K562 treated with DMSO at 1 percent for 48 hours (cell line): ENCODE measurements around the gene CST9. TPM values are rescaled to one million over a fixed set of nuclear protein-coding genes. Genes with fewer than 3 reads are reported as not detected.

Source experiments
- total RNA-seq: library from RNA; unstranded; fragments of 300-600 nt; gene quantifications from 2 replicates; pipeline ENCODE4 v1.2.3, GENCODE V29; 2022; ENCODE audit warnings: low replicate concordance; ENCODE audit errors: extremely low read depth

The CST9 gene, protein sequence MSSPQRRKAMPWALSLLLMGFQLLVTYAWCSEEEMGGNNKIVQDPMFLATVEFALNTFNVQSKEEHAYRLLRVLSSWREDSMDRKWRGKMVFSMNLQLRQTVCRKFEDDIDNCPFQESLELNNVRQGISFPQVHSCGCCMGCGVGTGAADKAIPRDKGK
- not detected in 2 replicates for total RNA-seq

DNA sequence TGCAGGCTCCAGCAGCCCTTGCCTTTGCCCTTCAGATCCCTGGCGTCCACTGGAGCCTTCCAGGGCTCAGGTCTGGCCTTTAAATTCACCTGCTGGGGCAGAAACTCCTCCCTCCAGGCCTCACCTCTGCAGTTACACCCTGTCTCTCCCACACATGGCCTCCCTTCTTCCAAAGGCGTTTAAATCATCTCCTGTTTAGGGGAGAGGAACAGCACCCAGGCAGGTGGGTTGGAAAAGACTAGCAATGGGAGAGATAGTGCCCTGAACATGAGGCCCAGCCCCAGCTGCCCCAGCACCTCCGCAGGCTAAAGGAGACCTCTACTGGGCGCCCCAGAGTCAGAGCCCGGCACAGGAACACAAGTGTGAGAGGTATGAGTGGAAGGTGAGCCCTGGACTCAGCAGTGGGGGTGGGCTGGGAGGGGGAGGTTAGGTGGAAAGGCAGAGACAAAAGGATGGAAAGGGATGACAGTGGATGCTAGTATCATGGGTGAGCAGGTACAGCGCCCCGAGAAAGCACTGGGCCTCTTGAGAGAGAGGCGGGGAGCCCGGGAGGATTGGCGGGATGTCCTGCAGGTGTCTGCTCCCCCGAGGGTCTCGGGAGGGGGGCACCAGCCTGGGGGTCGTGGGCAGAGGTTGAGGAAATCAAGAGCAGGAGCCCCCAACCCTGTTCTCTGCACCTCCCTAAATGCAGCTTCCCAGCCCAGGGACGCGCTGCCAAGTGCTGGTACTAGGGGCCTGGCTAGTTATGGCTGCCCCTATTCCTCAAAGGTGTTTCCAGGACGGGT is at the start of gene CST9:
Gene CST9, minus strand, starts transcription at position 51 of the 785 bp plus-strand sequence. CDS start 53 bp downstream, outside the sequence.

DNA sequence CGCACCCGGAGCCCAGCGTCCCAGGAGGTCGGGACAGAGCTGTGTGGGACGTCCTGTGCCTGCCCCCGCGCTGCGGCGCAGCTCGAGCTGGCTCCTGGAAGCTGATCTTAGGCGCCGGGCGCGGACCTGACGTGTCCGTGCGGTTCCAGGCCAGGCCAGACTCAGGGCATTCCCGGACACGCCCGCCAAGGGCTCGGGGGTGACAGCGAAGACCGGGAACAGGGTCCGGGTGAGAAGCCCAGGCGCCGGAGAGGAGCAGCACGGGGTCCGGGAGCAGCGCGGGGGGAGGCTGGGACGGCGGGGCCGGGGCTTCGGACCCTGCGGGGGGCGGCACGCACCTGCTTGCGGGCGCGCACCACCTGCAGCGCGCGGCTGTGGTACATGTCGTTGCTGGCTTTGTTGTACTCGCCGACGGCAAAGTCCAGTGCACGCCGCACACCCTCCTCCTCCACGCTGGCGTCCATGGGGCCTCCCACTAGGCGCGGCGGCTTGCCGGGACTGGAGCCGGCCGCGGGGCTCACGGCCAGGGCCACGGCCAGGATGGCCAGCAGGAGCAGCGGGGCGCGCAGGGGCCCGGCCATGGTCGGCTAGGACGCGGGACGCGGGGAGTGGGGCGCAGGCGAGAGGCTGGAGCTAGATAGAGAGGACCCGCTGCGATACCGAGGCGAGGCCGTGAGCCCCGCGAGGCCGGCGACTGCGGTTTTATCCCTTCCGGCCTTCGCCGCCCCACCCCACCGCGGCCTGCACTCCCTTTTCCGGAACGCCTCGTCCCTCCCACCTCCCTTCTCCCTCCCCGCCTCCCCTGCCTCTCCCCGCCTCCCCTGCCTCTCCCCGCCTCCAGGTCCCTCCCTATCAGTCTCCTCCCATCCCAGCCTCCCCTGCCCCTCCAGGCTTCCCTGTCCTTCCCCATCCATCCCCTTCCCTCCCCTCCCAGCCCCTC is 31.8 kb upstream of the CST9 start, which contains the start of gene CST3:
Gene CST3, minus strand, starts transcription at position 674 of the 940 bp plus-strand sequence. Its CDS starts 93 bp downstream, at position 581.

DNA sequence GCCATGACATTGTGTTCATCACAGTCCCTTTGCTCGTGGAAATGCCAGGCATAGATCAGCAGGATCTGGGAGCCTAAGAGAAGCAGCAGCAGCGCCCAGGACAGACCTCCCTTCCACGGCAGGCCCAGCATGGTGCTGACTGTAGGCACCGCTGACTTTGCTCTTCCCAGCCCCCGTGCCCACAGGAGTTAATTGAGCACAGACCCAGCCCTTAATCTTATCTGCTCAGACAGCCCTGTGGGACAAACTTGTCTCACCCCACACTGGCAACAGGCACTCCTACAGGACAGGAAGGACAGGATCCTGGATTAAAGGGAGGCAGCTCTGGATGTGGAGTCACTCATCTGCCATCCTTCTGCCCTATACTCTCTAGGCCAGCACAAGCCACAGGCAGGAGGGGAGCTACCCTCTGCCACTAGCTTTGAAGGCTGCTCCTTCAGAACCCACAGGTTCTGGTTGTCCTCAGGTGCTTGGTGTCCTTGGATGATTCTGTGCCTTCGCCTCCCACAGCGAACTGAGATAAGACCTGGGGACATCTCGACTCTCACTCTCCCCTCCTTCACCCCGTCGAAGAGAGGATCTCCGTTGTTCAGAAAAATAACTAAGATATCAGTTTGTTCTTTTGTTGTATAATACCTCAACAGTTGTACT is 37.3 kb downstream of the CST9 start, which contains the start of gene CST9L:
Gene CST9L, minus strand, starts transcription at position 165 of the 651 bp plus-strand sequence. Its CDS starts 34 bp downstream, at position 131.

Other genes starting within 250 kb of the CST9 start
- not detected in 2 replicates for gene GZF1, start 243.7 kb downstream of the CST9 start, total RNA-seq
- not detected in 2 replicates for gene NAPB, start 184.4 kb downstream of the CST9 start, total RNA-seq
- gene CSTL1, start 166.2 kb downstream of the CST9 start, total RNA-seq: not detected in 2 replicates
- not detected in 2 replicates for gene CST11, start 153.0 kb downstream of the CST9 start, total RNA-seq
- not detected in 2 replicates for gene CST8, start 114.8 kb downstream of the CST9 start, total RNA-seq
- not detected in 2 replicates for gene CST9L, start 37.4 kb downstream of the CST9 start, total RNA-seq
- not detected in 2 replicates for gene CST3, start 32.0 kb upstream of the CST9 start, total RNA-seq
- not detected in 2 replicates for gene CST4, start 83.1 kb upstream of the CST9 start, total RNA-seq
- not detected in 2 replicates for gene CST1, start 145.0 kb upstream of the CST9 start, total RNA-seq
- not detected in 2 replicates for gene CST2, start 220.8 kb upstream of the CST9 start, total RNA-seq